HUDEP-2 (cell line): ENCODE measurements around the gene PRKN.
"Not testable (repeated sequence)": the region's sequence is repeated elsewhere in the genome, so short reads cannot be mapped to it uniquely, and the experiment has no call there.

Experiments used
- DNase-seq, 76 experiments: peaks; one replicate each; lab custom pipeline; 2025; ENCODE audit not compliant: unreplicated experiment in 76 of 76; lab: John Stamatoyannopoulos, UW

PRKN gene

DNA sequence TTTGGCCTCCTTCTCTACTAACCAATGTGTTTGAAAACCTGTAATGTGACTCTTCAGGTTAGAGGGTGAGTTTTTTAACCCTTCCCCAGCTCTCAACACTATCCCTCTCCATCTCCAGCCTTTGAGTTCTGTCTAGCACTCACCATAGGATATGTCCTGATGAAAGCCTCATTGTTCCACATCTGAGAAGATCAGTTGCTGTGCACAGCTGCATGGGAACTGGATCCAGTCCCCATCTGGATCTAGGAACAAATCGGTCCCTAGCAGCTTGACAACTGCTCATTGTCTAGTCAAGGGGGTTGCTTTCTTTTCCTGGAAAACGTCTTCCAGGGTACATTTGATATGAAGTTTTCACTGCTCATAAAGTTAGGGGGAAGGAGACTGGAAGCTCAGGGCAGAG lies 1408.3 kb downstream of the PRKN start:
- no peak for DNase-seq

DNA sequence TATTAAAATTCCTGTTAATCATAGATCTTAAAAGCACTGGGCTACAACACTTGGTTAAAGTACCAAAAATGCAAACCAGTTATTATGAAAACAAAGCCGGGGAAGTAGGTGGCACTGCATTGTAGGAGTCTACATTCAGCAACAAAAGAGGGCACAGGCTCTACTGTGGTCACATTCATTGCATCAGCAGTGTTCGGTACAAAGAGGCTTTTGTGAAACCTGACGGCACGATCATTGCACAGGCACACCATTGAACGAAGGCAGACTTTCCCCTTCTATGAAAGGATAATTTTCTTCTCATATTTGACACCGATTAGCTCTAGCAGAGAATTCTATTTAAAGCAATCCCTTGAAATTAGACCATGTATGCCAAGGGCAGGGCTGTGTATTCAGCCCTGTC lies 1409.1 kb downstream of the PRKN start:
- no peak for DNase-seq

DNA sequence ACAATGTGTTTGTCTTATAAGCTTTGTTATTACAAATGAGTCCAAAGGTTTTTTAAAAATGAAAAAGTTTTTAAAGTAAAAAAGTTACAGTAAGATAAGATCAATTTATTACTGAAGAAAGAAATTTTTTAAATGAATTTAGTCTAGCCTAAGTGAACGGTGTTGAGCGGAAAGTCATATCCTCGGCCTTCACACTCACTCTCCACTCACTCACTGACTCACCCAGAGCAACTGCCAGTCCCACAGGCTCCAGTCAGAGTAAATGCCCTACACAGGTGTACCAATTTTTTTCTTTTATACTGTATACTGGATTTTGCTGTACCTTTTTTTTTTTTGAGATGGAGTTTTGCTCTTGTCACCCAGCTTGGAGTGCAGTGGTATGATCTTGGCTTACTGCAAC lies 1411.0 kb downstream of the PRKN start:
- DNase-seq = no peak

DNA sequence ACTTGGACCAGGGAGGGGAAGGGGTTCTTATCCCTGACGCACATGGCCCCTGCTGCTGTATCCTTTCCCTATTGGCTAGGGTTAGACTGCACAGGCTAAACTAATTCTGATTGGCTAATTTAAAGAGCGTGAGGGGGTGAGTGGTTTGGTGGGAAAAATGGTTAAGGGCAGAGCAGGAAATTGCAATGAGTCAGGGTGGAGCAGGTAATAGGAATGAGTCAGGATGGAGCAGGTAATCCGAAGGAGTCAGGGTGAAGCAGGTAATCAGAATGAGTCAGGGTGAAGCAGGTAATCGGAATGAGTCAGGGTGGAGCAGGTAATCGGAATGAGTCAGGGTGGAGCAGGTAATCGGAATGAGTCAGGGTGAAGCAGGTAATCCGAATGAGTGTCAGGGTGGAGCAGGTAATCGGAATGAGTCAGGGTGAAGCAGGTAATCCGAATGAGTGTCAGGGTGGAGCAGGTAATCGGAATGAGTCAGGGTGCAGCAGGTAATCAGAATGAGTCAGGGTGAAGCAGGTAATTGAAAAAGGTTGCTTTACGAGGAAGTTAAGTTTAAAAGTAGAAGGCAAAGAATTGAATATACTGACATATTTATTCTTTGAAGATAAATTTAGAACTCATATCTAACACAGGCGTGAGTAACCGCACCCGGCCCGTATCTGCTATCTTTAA lies 1412.2 kb downstream of the PRKN start:
- not testable (repeated sequence) for DNase-seq

DNA sequence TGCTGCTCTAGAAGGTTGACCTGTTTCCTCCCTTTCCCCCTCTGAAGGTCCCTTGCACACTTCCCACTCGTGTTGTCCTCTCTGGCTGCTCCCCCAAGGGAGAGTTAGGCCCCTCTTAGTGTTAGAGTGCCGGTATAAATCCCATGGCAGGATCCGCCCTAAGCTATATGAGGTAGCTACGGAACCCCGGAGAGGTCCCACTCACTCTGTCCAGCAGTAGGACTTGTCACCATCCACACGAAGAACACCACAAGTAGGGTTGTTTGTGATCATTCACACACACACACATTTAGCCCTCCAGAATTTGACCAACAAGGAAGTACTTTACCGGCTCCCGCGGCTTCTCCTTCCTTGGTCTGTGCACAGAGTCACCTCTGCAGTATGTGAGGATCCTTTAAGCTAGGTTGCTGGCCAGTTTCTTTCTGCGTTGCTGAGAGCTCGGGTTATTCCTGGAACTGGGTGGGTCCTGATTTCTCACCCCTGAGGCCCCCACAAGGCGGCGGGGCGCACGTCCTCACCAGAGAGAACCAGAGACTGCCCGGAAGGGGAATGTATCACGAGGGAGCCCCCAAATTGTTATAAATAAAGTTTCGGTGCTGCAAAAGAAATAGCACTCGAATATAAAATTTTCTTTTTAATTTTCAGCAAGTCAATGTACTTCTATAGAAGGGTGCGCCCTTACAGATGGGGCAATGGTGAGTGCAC lies 1412.9 kb downstream of the PRKN start:
- not testable (repeated sequence) for DNase-seq

DNA sequence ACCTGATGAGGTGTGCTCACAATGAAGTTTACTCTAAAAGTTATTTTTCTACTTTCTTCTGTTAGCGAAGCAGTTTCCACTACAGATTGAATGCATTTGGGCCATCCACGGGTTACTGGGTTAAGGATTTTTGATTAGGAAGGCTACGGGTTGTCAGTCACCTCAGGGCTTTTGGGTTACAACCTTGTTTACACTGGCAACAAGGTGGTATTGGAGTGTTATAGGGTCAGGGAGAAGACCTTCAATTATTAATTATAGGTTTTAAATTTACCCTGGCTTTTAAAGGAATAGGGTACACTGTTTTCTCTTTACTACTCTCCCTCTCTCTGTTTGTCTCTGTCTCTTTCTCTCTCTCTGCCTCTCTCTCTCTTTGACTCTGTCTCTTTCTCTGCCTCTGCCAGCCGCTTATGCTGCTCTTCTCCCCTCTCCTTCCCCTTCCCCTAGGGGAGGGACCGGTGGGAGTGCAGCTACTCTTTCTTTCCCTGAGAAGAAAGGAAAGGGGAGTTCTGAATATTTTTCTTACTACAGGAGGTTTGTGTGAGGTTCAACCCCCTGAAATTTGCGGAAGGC lies 1413.5 kb downstream of the PRKN start:
- no peak for DNase-seq

DNA sequence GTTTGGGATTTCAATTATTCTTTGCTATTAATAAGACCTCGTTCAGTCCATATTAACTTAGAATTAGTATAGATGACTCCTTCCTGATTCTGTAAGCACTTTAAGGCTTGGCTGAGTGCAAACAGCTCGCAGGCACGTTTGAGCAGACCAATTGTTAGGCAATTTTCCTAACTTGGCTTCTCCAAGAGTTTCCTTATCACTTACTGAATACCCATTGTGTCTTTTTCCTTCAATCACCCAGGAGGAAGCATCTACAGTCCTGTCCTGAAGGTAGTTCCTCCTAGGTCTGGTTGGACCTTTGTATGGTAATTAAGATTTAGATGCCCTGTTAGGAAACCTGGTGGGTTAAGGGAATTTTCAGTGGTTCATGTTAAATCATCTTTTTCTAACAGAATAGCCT lies 1414.1 kb downstream of the PRKN start:
- DNase-seq = not testable (repeated sequence)

DNA sequence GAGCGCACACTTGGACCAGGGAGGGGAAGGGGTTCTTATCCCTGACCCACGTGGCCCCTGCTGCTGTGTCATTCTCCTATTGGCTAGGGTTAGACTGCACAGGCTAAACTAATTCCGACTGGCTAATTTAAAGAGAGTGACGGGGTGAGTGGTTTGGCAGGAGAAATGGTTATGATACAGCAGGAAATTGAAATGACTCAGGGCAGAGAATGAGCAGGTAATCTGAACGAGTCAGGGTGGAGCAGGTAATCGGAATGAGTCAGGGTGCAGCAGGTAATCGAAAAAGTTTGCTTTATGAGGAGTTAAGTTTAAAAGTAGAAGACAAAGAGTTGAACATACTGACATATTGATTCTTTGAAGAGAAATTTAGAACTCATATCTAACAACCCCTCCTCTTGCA lies 1417.8 kb downstream of the PRKN start:
- DNase-seq = not testable (repeated sequence)

DNA sequence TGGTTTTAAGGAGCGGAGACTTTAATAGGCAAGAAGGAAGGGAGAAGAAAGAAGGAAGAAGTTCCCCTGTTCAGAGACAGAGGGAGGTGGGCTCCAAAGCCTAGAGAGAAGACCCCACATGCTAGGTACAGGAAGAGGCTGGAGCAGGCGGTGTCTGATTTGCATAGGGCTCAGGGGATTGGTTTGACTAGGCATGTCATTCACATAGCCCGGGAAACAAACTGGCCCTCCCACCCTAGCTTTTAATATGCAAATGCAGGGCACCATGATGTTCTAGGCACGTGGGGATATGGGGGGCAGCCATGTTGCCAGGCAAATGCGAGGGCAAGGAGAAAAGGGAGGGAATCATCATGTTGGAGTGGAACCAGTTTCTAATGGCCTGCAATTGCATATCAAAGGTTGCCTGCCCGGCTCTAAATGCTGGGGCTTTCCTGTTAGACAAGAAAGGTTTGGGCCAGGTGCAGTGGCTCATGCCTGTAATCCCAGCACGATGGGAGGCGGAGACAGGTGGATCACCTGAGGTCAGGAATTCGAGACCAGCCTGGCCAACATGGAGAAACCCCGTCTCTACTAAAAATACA lies 1419.4 kb downstream of the PRKN start:
- DNase-seq = no peak

DNA sequence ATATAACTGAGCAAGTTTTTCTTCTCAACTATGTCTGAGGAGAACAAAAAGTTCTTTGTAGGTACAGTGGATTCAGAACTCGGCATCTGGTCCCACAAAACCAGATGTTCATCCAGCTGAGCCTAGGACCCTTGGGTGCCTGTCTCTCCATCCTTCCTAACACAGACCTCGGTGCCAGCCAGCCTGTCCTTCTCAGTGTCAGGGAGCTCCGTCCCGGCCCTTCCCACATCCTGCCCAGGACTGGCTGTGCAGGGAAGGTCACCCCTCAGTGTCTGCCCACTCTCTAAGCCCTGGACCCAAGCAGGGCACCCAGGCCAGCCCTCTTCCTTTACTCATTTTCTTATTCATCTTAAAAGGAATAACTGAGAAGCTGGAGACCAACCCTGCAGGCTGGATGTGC lies 1421.7 kb downstream of the PRKN start:
- DNase-seq = no peak

DNA sequence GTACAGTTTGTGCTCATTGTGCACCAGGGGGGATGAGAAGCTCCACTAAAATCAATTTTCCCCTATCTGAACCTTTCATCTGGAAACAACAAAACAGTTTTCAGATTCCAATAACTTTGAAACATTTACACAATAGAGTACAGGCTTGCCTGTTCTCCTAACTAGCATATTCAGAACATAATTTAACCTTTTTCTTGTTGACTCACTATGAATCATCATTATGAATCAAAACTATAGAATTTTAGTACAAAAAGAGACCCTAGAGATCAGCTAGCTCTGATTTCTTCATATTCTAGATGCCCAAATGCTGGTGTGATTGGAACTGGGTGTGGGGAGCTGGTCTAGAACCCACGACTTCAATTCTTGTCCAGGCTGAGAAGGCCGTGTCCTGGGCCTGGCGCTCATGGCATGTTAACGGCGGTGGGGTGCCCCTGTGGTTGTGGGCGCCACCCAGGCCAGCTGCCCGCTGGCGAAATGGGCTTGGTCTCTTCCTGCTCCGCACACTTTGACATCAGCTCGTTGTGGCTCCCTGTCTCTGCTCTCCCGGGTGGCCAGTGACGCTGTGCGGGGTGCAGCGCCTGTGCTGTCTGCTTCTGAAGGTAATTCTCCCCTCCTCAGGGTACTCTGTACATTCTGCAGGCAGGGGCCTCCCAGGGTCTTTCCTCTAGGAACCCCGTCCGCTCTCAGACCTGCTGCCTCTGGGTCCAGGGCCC lies 1423.8 kb downstream of the PRKN start:
- no peak for DNase-seq

DNA sequence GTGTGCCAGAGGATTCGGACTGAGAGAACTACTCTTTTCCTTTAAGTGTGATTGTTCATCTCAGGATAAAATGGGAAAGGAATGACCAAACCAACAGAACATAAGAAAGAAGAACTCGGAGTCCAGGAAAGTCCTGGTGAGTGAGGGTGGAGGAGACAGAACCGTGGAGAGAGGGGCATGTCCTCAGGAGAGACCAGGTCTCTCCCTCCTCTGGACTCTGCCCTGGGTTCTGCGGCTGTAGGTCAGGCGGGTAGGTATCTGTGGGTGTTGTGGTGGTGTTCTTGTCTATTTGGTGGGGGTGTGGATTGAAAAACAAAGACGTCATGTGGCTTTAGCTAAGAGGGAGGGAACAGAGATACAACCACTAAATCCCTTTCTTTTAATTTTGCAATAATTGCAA lies 1424.6 kb downstream of the PRKN start:
- DNase-seq = no peak

DNA sequence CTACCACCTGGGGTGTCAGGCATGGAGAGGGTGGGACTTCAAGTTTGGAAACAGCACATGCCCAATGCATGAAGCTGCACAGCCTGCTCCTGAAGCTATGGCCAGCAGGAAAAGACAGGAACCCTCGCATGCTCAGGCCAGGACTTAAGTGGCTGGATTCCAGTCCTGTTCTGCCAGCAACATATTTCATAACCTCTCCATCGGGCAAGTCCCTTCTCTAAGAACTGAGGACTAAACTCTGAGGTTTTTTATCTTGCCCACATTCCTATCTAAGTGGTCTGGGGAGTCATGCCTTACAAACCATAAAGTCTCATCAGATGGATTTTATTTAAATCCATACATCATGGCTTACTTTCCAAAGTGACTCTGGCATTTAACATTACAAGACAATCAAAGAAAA lies 1426.2 kb downstream of the PRKN start:
- no peak for DNase-seq

DNA sequence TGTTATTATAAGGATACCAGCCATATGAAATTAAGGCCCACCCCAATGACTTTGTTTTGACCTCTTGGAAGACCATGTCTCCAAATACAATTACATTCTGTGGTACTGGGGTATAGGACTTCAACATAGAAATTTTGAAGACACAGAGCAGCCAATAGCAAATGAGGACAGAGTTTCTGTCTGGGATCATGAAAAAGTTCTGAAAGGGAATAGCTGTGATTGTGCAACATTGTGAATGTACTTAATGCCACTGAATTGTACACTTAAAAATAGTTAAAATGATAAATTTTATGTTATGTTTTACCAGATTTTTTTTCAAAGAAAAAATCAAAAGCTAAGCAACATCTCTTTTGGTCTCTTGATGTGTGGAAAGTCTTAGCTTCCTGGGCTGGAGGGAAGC lies 1426.7 kb downstream of the PRKN start:
- no peak for DNase-seq

DNA sequence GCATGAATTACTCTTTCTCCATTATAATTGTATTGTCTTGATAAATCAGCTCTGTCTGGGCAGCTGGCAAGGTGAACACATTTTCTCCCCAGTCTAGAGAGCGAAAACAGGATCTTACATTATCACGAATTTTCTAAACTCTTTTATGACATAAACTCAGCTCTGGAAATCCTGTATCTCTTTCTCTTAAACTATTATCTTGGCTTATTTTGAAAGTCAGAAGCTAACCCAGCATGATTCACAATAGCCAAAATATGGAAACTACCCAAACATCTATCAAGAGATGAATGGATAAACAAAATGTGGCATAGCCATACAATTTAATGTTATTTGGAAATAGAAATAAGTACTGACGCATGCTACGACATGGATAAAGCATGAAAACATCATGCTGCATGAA lies 1427.8 kb downstream of the PRKN start:
- no peak for DNase-seq
